ENCODE data around the gene DAB1. TPM values are rescaled to one million over a fixed set of nuclear protein-coding genes. Genes with fewer than 3 reads are reported as not detected.

The DAB1 gene
- total RNA-seq, 2 experiments from 2014 or later, result 0.52 to 0.61 TPM

- TF ChIP-seq CTCF (IDR thresholded peaks at IDR 0.05), result no peak
- Mint-ChIP-seq H3K36me3 (ENCODE audit: low read depth) (no peaks in the 10 kb centered on the region), H3K4me3 (no peak overlapping the region), H3K27me3 (peaks cover 71% of the 10 kb centered on the region), H3K4me1 (ENCODE audit: low read depth) (no peaks in the 10 kb centered on the region), H3K27ac (no peak overlapping the region), H3K9me3 (no peaks in the 10 kb centered on the region)
- H3K27me3 ChIP-seq (ENCODE audit: control insufficient read depth in 1 of 2, insufficient read depth in 2 of 2, low read length in 2 of 2), result peaks cover 28 to 53% of the 10 kb centered on the region in 2 experiments
- ATAC-seq (ENCODE audit: poor library complexity) (no peak), DNase-seq (no peak)
- H3K36me3 ChIP-seq (ENCODE audit: insufficient read depth, low read length), result no peaks in the 10 kb centered on the region
- H3K9me3 ChIP-seq (ENCODE audit: control insufficient read depth in 1 of 2, insufficient read depth in 1 of 2, low read length in 2 of 2), result peaks cover 0 to 20% of the 10 kb centered on the region in 2 experiments
- no peak overlapping the region for H3K27ac ChIP-seq (ENCODE audit: low read depth in 1 of 2, low read length in 2 of 2)
- ChIA-PET POLR2A (no interaction called here), CTCF (interaction anchor here (0.5 kb wide), 1 partner anchor 902 kb away, joined by 3 read pairs; no protein-coding TSS in a partner anchor)
- intact Hi-C loops (cut with DNase I, micrococcal nuclease), result no loop called here
- H3K4me1 ChIP-seq (ENCODE audit: insufficient read depth, low read length), result peaks cover 11% of the 10 kb centered on the region
- no peak overlapping the region for H3K4me3 ChIP-seq (ENCODE audit: low read length)
Measured at GRCh38 chr1:57421806-57422205, 2.1 kb downstream of the DAB1 start.

GRCh38 chr1:57420981-57421785 is 2.7 kb downstream of the DAB1 start:
- no peak for ATAC-seq (ENCODE audit: poor library complexity)
- POLR2A ChIA-PET, result no interaction called here
- no peaks in the 10 kb centered on the region for H3K4me1 Mint-ChIP-seq (ENCODE audit: low read depth)
- Histone ChIP-seq H3K27ac (ENCODE audit: low read depth in 1 of 2, low read length in 2 of 2) (no peak overlapping the region), H3K27me3 (ENCODE audit: control insufficient read depth in 1 of 2, insufficient read depth in 2 of 2, low read length in 2 of 2) (peaks cover 28 to 53% of the 10 kb centered on the region in 2 experiments), H3K4me1 (ENCODE audit: insufficient read depth, low read length) (peaks cover 11% of the 10 kb centered on the region), H3K36me3 (ENCODE audit: insufficient read depth, low read length) (no peaks in the 10 kb centered on the region), H3K4me3 (ENCODE audit: low read length) (no peak overlapping the region), H3K9me3 (ENCODE audit: control insufficient read depth in 1 of 2, insufficient read depth in 1 of 2, low read length in 2 of 2) (peaks cover 0 to 20% of the 10 kb centered on the region in 2 experiments)
- CTCF ChIA-PET, result interaction anchor here (0.5 kb wide), 1 partner anchor 903 kb away, joined by 3 read pairs; no protein-coding TSS in a partner anchor
- H3K27ac Mint-ChIP-seq, result no peak overlapping the region
- DNase-seq, result no peak
- H3K4me3 Mint-ChIP-seq, result no peak overlapping the region
- intact Hi-C loops (cut with DNase I, micrococcal nuclease), result no loop called here
- TF ChIP-seq CTCF (IDR thresholded peaks at IDR 0.05), result no peak
- no peaks in the 10 kb centered on the region for H3K36me3 Mint-ChIP-seq (ENCODE audit: low read depth)
- H3K27me3 Mint-ChIP-seq, result peaks cover 66% of the 10 kb centered on the region
- H3K9me3 Mint-ChIP-seq, result no peaks in the 10 kb centered on the region

GRCh38 chr1:57418971-57419370 is 4.9 kb downstream of the DAB1 start:
- ATAC-seq (ENCODE audit: poor library complexity), result no peak
- Histone ChIP-seq H3K9me3 (ENCODE audit: control insufficient read depth in 1 of 2, insufficient read depth in 1 of 2, low read length in 2 of 2) (peaks cover 0 to 10% of the 10 kb centered on the region in 2 experiments), H3K27me3 (ENCODE audit: control insufficient read depth in 1 of 2, insufficient read depth in 2 of 2, low read length in 2 of 2) (peaks cover 19 to 39% of the 10 kb centered on the region in 2 experiments), H3K4me3 (ENCODE audit: low read length) (no peak overlapping the region), H3K4me1 (ENCODE audit: insufficient read depth, low read length) (peaks cover 9% of the 10 kb centered on the region), H3K27ac (ENCODE audit: low read depth in 1 of 2, low read length in 2 of 2) (no peak overlapping the region), H3K36me3 (ENCODE audit: insufficient read depth, low read length) (no peaks in the 10 kb centered on the region)
- no peak overlapping the region for H3K4me3 Mint-ChIP-seq
- no peak for DNase-seq
- CTCF ChIA-PET, result no interaction called here
- no peaks in the 10 kb centered on the region for H3K9me3 Mint-ChIP-seq
- intact Hi-C loops (cut with DNase I, micrococcal nuclease), result no loop called here
- no peaks in the 10 kb centered on the region for H3K4me1 Mint-ChIP-seq (ENCODE audit: low read depth)
- no peaks in the 10 kb centered on the region for H3K36me3 Mint-ChIP-seq (ENCODE audit: low read depth)
- peaks cover 50% of the 10 kb centered on the region for H3K27me3 Mint-ChIP-seq
- POLR2A ChIA-PET, result no interaction called here
- no peak for TF ChIP-seq CTCF (IDR thresholded peaks at IDR 0.05)
- no peak overlapping the region for H3K27ac Mint-ChIP-seq

Measured in CD4-positive, alpha-beta T cell (primary cell).